ENCODE data around the gene TEAD4. TPM values are rescaled to one million over a fixed set of nuclear protein-coding genes. Genes with fewer than 3 reads are reported as not detected.

The TEAD4 gene
- total RNA-seq, 1 experiment from 2014 or later, result 33.8 TPM

DNA sequence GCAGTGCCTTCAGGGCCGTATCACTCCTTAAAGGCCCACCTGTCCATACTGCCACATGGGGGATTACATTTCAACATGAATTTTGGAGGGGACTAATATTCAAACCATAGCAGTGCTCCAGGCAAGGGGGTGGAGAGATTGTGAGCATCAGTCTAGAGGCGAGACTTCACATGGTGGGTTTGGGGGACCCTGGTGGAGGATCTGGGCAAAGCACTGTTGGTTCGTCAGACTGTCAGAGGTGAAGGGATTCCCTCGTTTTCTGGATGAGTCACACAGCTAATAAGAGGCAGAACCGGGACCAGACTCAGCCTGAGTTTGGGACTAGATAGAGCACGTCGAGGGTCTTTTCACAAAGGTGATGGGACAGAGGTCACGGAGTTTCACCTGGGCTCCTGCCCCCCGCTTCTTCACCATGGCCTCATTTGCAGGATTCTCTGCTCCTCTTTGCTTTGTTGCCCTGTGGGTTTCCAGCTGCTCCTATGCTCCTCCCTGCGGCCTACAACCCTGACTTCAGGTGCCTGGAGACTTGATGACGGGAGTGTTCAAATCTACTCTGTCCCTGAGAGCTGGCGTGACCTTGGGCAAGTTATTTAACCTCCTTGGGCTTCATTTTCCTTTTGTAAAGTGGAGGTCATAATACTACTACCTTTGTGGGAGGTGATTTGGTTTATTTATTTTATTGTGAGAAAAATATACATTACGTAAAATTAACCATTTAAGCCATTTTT, 41.5 kb downstream of the TEAD4 start:
- TF ChIP-seq, protein P1, sequence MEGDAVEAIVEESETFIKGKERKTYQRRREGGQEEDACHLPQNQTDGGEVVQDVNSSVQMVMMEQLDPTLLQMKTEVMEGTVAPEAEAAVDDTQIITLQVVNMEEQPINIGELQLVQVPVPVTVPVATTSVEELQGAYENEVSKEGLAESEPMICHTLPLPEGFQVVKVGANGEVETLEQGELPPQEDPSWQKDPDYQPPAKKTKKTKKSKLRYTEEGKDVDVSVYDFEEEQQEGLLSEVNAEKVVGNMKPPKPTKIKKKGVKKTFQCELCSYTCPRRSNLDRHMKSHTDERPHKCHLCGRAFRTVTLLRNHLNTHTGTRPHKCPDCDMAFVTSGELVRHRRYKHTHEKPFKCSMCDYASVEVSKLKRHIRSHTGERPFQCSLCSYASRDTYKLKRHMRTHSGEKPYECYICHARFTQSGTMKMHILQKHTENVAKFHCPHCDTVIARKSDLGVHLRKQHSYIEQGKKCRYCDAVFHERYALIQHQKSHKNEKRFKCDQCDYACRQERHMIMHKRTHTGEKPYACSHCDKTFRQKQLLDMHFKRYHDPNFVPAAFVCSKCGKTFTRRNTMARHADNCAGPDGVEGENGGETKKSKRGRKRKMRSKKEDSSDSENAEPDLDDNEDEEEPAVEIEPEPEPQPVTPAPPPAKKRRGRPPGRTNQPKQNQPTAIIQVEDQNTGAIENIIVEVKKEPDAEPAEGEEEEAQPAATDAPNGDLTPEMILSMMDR (IDR thresholded peaks at IDR 0.05; ENCODE audit: unreplicated experiment), result no peak
- no peaks in the 10 kb centered on the region for H3K27me3 Mint-ChIP-seq (ENCODE audit: insufficient read depth, unreplicated experiment)
- ChIA-PET CTCF (interaction anchor here (1.6 kb wide), 1 partner anchor 10 kb away, joined by 4 read pairs; no protein-coding TSS in a partner anchor), POLR2A (no interaction called here)
- intact Hi-C loops (cut with micrococcal nuclease), result no loop called here
- H3K27ac Mint-ChIP-seq (ENCODE audit: low read depth, unreplicated experiment), result no peak overlapping the region
- BruUV-seq (replicated peaks), result no TSS peak
- no peaks in the 10 kb centered on the region for H3K9me3 Mint-ChIP-seq (ENCODE audit: unreplicated experiment)
- no peaks in the 10 kb centered on the region for H3K4me1 Mint-ChIP-seq (ENCODE audit: insufficient read depth, unreplicated experiment)
- peaks cover 14% of the 10 kb centered on the region for H3K36me3 Mint-ChIP-seq (ENCODE audit: insufficient read depth, unreplicated experiment)
- H3K4me3 Mint-ChIP-seq (ENCODE audit: unreplicated experiment), result no peak overlapping the region
- no peak for DNase-seq (ENCODE audit: unreplicated experiment)

DNA sequence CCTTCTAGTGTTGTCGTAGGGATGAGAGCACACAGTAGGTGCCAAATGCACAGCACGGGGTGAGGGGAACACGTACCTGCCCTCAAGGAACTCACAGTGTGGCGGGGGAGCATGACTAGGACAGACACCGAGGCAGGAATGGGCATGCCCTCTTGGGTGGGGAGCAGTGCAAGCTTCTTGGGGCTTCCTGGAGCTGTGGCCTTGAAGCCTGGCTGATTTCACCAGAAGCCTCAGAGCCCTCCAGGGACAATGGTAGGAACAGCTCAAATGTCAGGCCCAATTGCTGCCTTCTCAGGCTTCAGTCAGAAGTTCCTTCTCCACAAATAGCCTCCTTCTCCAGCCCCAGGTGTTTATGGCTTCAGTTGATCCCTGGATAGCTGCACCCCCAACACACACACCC, 43.4 kb downstream of the TEAD4 start:
- H3K36me3 Mint-ChIP-seq (ENCODE audit: insufficient read depth, unreplicated experiment), result peaks cover 19% of the 10 kb centered on the region
- ChIA-PET POLR2A (interaction anchor here (0.6 kb wide), 1 partner anchor 43 kb away, joined by 3 read pairs; no protein-coding TSS in a partner anchor), CTCF (interaction anchor here (0.7 to 1.1 kb wide), 2 partner anchors 39 to 200 kb away, joined by 3 to 4 read pairs; no protein-coding TSS in a partner anchor)
- TF ChIP-seq, protein P1 (IDR thresholded peaks at IDR 0.05; ENCODE audit: unreplicated experiment), result no peak
- H3K27ac Mint-ChIP-seq (ENCODE audit: low read depth, unreplicated experiment), result no peak overlapping the region
- H3K27me3 Mint-ChIP-seq (ENCODE audit: insufficient read depth, unreplicated experiment), result no peaks in the 10 kb centered on the region
- DNase-seq (ENCODE audit: unreplicated experiment), result no peak
- intact Hi-C loops (cut with micrococcal nuclease), result no loop called here
- no TSS peak for BruUV-seq (replicated peaks)
- no peak overlapping the region for H3K4me3 Mint-ChIP-seq (ENCODE audit: unreplicated experiment)
- no peaks in the 10 kb centered on the region for H3K4me1 Mint-ChIP-seq (ENCODE audit: insufficient read depth, unreplicated experiment)
- H3K9me3 Mint-ChIP-seq (ENCODE audit: unreplicated experiment), result no peaks in the 10 kb centered on the region

DNA sequence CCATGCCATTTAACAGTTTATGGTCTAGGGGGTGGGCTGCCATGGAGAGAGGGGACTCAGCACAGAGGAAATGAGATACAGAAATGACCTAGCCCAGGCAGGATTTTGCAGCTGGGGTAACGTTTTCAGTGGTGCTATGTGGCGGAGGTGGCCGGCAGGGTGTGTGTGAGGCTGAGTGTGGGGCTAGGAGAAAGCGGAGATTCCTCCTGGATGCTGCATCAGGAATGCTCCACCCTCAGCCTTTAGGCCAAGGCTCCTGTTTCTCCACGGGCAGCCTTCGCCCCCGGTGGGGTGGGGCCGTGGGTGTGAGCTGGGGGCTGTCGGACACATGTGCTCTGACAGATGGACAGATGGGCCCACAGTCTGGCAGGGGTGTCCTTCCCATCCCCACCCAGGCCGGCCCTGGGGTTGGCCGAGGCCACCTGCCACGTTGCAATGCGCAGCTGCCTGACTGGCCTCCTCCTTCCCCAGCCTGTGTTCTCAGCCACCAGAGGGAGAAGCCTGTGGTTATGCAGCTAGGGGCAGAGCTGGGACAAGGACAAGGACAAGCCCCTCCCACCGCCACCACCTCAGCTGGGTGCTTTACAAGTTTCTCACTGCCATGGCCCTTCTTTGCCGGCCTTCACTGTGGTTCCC, 44.3 kb downstream of the TEAD4 start:
- peaks cover 19% of the 10 kb centered on the region for H3K36me3 Mint-ChIP-seq (ENCODE audit: insufficient read depth, unreplicated experiment)
- intact Hi-C loops (cut with micrococcal nuclease), result no loop called here
- no TSS peak for BruUV-seq (replicated peaks)
- ChIA-PET CTCF (interaction anchor here (0.6 to 0.7 kb wide), 2 partner anchors 114 to 199 kb away, joined by 3 read pairs; no protein-coding TSS in a partner anchor), POLR2A (no interaction called here)
- no peaks in the 10 kb centered on the region for H3K4me1 Mint-ChIP-seq (ENCODE audit: insufficient read depth, unreplicated experiment)
- no peak for DNase-seq (ENCODE audit: unreplicated experiment)
- H3K4me3 Mint-ChIP-seq (ENCODE audit: unreplicated experiment), result no peak overlapping the region
- no peaks in the 10 kb centered on the region for H3K9me3 Mint-ChIP-seq (ENCODE audit: unreplicated experiment)
- no peak overlapping the region for H3K27ac Mint-ChIP-seq (ENCODE audit: low read depth, unreplicated experiment)
- TF ChIP-seq, protein P1 (IDR thresholded peaks at IDR 0.05; ENCODE audit: unreplicated experiment), result no peak
- no peaks in the 10 kb centered on the region for H3K27me3 Mint-ChIP-seq (ENCODE audit: insufficient read depth, unreplicated experiment)
